Fibroblast of mammary gland (primary cell): ENCODE results near the gene GAL3ST3.
A peak's percentile ranks its signal among the peaks of the same experiment; 100 is the strongest.
"Not testable (repeated sequence)": the region's sequence is repeated elsewhere in the genome, so short reads cannot be mapped to it uniquely, and the experiment has no call there.

ENCODE experiments used
- DNase-seq: peaks from one replicate; pipeline ENCODE4 v3.0.0-alpha.2; 2010; ENCODE audit warnings: low read depth
- H3K4me3 ChIP-seq: 2 replicates; pipeline ENCODE4 v1.5.1; 2011; ENCODE audit warnings: low read depth, mild to moderate bottlenecking, low read length, moderate library complexity; ENCODE audit not compliant: control insufficient read depth
- TF ChIP-seq, protein P1 (sequence below): conservative IDR thresholded peaks from 2 replicates; pipeline ENCODE4 v1.5.1; 2011; ENCODE audit warnings: low read depth, low read length, inconsistent platforms; ENCODE audit not compliant: control insufficient read depth, insufficient read depth

The GAL3ST3 gene

DNA sequence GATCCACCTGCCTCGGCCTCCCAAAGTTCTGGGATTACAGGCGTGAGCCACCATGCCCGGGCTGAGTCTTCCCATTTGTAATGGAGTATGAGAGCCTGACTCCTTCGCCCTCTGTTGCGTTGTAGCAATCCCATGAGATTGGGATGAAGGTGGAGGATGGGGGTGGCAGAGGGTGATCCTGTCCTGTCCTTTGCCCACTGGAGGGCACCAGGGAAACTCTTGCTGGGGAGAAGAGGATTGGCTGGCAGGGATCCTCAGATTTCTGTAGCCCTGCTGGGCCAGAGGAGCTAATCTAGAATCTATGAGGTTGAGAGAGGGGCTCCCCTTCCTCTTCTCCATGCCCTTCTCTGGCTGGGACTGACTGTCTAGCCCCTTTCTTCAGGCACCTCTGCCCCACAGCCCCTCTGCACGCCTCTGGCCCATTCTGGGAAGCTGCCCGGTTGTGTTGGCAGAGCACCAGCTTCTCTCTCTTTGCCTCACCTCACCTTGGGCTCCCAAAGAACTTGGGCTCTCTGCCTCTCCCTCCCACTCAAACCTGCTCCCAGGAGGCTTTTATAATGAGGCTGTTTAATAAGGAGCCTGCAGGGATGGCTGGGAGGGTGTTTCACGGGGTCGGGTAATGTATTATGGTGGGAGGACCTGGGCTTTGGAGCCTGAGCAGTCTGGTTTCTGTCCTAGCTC is 13.2 kb downstream of the GAL3ST3 start:
- no peak for DNase-seq
- TF ChIP-seq, protein P1, sequence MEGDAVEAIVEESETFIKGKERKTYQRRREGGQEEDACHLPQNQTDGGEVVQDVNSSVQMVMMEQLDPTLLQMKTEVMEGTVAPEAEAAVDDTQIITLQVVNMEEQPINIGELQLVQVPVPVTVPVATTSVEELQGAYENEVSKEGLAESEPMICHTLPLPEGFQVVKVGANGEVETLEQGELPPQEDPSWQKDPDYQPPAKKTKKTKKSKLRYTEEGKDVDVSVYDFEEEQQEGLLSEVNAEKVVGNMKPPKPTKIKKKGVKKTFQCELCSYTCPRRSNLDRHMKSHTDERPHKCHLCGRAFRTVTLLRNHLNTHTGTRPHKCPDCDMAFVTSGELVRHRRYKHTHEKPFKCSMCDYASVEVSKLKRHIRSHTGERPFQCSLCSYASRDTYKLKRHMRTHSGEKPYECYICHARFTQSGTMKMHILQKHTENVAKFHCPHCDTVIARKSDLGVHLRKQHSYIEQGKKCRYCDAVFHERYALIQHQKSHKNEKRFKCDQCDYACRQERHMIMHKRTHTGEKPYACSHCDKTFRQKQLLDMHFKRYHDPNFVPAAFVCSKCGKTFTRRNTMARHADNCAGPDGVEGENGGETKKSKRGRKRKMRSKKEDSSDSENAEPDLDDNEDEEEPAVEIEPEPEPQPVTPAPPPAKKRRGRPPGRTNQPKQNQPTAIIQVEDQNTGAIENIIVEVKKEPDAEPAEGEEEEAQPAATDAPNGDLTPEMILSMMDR: no peak
- no peak overlapping the region for H3K4me3 ChIP-seq

DNA sequence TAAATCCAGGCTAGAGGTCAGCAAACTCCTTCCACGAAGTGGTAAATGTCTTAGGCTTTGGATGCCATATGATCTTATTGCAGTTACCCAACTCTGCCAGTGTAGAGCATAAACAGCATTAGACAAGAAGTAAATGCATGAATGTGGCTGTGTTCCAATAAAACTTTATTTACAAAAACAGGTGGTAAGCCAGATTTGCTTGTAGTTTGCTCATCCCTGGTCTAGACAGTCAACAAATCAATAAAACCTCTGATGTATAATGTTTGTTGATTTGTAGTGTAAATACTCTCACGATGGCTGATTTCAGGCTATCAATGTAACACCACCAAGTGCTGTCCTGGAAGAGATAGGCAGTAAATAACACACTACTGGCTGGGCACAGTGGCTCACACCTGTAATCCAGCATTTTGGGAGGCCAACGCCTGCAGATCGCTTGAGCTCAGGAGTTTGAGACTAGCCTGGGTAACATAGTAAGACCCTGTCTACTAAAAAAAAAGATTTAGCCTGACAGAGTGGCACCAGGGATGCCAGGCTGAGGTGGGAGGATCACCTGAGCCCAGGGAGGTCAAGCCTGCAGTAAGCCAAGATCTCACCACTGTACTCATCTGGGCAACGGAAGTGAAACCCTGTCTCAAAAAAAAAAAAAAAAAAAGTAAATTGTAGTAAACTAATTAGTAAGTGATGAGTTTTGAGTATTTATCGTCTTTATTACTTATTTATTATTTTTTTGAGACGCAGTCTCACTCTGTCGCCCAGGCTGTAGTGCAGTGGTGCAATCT is 15.8 kb downstream of the GAL3ST3 start:
- no peak overlapping the region for H3K4me3 ChIP-seq
- TF ChIP-seq, protein P1: no peak
- DNase-seq: no peak

DNA sequence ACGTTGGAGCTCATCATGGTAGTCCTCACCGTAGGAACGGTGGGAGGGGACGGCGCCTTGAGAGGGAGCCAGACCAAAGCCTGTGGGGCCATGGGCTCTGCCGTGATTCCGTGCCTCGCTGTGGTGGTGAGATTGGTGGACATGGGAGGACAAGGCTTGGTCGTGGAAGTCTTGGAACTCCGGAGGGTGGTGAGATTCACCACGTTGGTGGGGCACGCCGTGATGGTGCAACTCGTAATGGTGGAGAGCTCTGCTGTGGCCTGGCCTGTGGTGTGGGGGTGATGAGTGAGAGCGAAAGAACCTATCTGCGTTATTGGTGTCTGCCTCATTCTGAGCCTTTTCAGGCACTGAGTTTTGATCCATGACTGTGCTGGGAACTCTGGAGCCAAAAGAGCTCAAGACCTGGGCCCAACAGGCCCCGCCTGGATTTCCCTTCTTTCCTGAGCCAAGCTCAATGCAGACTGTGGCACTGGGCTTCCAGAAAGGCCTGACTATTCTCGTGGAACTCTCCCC is 22.9 kb downstream of the GAL3ST3 start, which contains the start of gene CATSPER1:
Gene CATSPER1 (minus strand): TSS at position 463 of the 513 bp plus-strand sequence. CDS start 100 bp downstream, at position 363.
- no peak within 1 kb of the TSS for H3K4me3 ChIP-seq
- DNase-seq: no peak
- TF ChIP-seq, protein P1: no peak

DNA sequence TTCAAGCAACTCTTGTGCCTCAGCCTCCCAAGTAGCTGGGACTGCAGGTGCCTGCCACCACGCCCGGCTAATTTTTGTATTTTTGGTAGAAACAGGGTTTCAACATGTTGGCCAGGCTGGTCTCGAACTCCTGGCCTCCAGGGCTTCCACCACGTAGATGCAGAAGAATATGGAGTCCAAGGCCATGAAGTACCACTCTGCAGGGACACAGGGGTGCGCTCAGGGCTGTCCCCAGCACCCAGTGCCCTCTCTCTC is 25.8 kb downstream of the GAL3ST3 start:
- not testable (repeated sequence) for DNase-seq, H3K4me3 ChIP-seq

DNA sequence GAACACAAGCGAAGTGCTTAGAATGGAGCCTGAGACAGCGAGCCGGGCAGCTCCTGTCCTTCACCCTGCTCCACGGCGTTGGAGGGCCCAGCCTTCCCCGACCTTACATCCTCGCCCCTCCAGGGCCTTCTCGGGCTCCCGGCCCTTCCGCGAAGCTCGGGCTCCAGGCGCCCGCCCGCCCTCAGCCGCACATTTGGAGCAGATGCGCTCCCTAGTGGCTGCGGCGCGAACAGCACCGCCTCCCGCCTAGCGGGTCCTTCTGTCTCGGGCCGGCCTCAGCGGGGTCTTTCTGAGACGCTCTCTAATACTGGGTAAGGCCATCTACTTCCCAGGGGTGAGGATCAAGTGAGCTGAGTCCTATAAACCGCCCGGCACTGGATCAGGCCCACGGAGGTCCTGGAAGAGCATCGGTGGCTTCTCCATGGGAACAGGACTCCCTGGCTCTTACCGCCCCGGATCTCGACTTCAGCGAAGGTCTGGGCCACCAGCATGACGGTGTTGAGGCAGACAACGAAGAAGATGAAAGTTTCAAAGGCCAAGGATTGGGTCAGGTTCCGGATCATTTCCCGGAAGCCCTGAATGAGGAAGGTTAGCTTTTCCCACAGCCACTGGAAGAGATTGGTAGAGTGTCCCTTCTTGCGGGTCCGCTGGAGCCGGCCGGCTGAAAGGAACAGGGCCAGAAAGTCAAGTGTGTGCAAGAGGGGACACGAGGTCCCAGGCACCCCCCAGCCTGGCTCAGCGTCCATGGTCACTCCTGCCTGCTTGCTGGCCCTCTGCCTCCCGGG is 26.4 kb downstream of the GAL3ST3 start:
- DNase-seq: peak; percentile 47
- no peak overlapping the region for H3K4me3 ChIP-seq
- TF ChIP-seq, protein P1: peak; percentile 69

DNA sequence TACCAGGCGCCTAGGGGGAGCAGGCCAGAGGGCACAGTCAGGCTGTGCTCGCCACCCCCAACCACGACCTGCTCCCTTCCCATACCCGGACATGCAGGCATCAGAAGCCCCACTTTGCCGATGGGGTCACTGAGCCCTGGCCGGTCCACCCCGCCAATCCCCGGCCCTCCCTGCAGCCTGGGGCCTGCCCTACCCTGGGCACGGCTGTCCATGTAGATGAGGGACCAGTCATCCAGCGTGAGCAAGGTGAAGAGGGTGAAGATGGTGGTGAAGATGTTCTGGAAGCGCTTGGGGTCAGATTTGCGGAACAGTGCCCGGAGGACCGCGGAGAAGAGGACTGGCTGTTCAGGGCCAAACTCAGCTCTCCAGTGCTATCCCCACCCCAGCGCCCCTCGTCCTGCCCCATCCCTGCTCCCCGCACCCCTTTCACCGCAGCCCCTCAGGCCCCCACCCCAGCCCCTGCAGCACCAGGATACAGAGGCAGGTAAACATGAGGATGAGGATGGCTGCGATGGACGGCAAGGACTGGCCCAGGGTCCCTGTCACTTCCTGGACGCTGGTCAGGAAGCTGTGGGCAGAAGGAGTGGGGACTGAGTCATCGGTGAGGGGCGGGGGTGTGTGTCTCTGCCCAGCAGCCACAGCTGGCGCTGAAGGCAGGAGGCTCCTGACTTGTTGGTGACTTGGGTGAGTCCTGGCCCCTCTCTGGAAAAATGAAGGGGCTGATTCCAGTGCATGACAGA is 28.2 kb downstream of the GAL3ST3 start:
- H3K4me3 ChIP-seq: no peak overlapping the region
- DNase-seq: peak; percentile 79
- TF ChIP-seq, protein P1: no peak

DNA sequence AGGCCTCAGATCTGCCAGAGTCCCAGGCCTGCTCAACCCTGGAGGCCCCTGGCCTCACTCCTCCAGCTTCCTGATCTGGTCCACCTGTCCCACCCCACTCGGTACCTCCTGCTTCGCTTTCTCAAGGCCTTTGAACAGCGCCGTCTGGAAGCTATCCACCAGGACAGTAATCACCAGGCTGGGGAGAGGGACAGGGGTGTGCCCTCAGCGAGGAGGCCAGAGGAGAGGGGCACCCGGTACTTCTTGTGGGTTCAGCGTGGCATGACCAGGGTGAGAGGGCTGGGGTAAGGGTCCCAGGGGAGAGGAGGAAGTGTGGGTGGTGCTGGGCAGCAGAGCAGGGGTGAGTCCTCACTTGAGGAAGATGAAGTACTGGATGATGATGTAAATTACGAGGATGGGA is 28.7 kb downstream of the GAL3ST3 start:
- DNase-seq: no peak
- TF ChIP-seq, protein P1: no peak
- H3K4me3 ChIP-seq: no peak overlapping the region
